Esophagus squamous epithelium (tissue), 5 donors: ENCODE measurements around the gene EIF1AD. TPM values are rescaled to one million over a fixed set of nuclear protein-coding genes. Genes with fewer than 3 reads are reported as not detected.

ENCODE experiments used
- DNase-seq: peaks from one replicate; lab custom pipeline; 2025; lab: John Stamatoyannopoulos, UW
- H3K27ac ChIP-seq, 4 donors: fragments of 200-600 bp; sonication (generic); one replicate each; pipeline ENCODE4 v1.5.1; 2016 to 2019; ENCODE audit warnings: mild to moderate bottlenecking in 1 of 4
- H3K27me3 ChIP-seq, 4 donors: fragments of 200-600 bp; sonication (generic); 1 replicate in 3 of 4; 2 replicates in 1 of 4; pipeline versions ENCODE4 v1.5.1 to v1.6.0; 2017 to 2021; ENCODE audit warnings: antibody characterized with exemption in 1 of 4
- H3K36me3 ChIP-seq, 3 donors: fragments of 200-600 bp; sonication (generic); one replicate each; pipeline ENCODE4 v1.5.1; 2016 to 2019
- H3K4me1 ChIP-seq, 3 donors: fragments of 200-600 bp; sonication (generic); one replicate each; pipeline ENCODE4 v1.5.1; 2017 to 2019
- H3K4me3 ChIP-seq, 4 donors: fragments of 200-600 bp; sonication (generic); 1 replicate in 3 of 4; 2 replicates in 1 of 4; pipeline ENCODE4 v1.5.1; 2016 to 2019; ENCODE audit warnings: mild to moderate bottlenecking in 2 of 4, moderate library complexity in 1 of 4
- H3K9me3 ChIP-seq, 3 donors: fragments of 200-600 bp; sonication (generic); one replicate each; pipeline ENCODE4 v1.5.1; 2016 to 2019
- POLR2A ChIP-seq, 4 donors: fragments of 450-650 bp; IDR thresholded peaks; one replicate each; pipeline ENCODE4 v1.6.1; 2017; ENCODE audit warnings: antibody characterized with exemption in 4 of 4, mild to moderate bottlenecking in 4 of 4, moderate library complexity in 3 of 4
- WGBS, 2 donors: methylation state at CpG; one replicate each; pipeline ENCODE4 v1.1.5; 2018; 5-methylcytosine and 5-hydroxymethylcytosine counted together
- intact Hi-C: fragments of 100-400 bp; cut with DNase I; formaldehyde crosslinking; loops from one replicate; pipeline ENCODE4 v1.15.0; 2022
- total RNA-seq, 4 donors: library from RNA; depleted of rRNA; stranded (reverse); fragments of >200 nt; gene quantifications; one replicate each; pipeline ENCODE4 v1.1.0, GENCODE V29; 2016
- TF ChIP-seq, protein P1 (sequence below), 6 experiments: fragments of 450-650 bp in 4 of 6; fragments of 200-600 bp in 2 of 6; sonication (generic) in 2 of 6; IDR thresholded peaks; one replicate each; pipeline ENCODE4 v1.5.1; 2016 to 2019; ENCODE audit warnings: antibody characterized with exemption in 6 of 6, mild to moderate bottlenecking in 4 of 6, moderate library complexity in 4 of 6
- donor health status: DM: yes; HTN: yes; CAD: no.

The EIF1AD gene
- total RNA-seq, 4 donors from 2014 or later: 24.7 to 43.2 (median 30.0) TPM

DNA sequence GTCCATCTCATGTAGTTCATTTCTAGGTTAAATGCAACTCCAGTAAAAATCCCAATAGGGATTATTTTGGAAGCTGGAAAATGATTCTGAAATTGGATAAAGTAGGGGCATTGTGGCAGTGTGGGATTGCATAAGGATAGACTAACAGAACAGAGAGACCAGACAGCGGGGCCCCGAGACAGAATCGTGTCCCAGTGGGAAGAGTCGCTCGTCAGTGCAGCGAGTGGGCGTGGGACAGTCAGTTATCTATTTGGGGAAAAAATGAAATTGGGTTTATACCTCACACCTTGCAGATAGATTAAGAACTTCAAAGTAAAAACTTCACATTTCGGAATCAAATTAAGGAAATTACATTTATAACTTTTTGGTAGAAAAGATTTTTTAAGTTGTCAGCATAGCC, 29.8 kb downstream of the EIF1AD start:
- intact Hi-C loops: no loop called here
- peaks cover 0 to 21% (median 0%) of the 10 kb centered on the region in 3 donors for H3K4me1 ChIP-seq
- no peak overlapping the region for H3K4me3 ChIP-seq
- no peak for TF ChIP-seq POLR2A (IDR thresholded peaks at IDR 0.05)
- TF ChIP-seq, protein P1, sequence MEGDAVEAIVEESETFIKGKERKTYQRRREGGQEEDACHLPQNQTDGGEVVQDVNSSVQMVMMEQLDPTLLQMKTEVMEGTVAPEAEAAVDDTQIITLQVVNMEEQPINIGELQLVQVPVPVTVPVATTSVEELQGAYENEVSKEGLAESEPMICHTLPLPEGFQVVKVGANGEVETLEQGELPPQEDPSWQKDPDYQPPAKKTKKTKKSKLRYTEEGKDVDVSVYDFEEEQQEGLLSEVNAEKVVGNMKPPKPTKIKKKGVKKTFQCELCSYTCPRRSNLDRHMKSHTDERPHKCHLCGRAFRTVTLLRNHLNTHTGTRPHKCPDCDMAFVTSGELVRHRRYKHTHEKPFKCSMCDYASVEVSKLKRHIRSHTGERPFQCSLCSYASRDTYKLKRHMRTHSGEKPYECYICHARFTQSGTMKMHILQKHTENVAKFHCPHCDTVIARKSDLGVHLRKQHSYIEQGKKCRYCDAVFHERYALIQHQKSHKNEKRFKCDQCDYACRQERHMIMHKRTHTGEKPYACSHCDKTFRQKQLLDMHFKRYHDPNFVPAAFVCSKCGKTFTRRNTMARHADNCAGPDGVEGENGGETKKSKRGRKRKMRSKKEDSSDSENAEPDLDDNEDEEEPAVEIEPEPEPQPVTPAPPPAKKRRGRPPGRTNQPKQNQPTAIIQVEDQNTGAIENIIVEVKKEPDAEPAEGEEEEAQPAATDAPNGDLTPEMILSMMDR (IDR thresholded peaks at IDR 0.05): no peak
- 90 to 97% methylated on average over 8 of the region's 8 CpGs for WGBS, 2 donors
- H3K9me3 ChIP-seq: no peaks in the 10 kb centered on the region
- DNase-seq: no peak
- peaks cover 19 to 74% (median 22%) of the 10 kb centered on the region in 3 donors for H3K36me3 ChIP-seq
- H3K27me3 ChIP-seq: no peaks in the 10 kb centered on the region
- H3K27ac ChIP-seq: no peak overlapping the region

- Histone ChIP-seq H3K9me3 (no peaks in the 10 kb centered on the region), H3K4me3 (no peak overlapping the region), H3K36me3 (peaks cover 38 to 88% (median 49%) of the 10 kb centered on the region in 3 donors), H3K27ac (no peak overlapping the region), H3K4me1 (peaks cover 1 to 28% (median 4%) of the 10 kb centered on the region in 3 donors), H3K27me3 (no peaks in the 10 kb centered on the region)
- no peak for DNase-seq
- intact Hi-C loops: no loop called here
- 74 to 79% methylated on average over 14 to 15 of the region's 15 CpGs for WGBS, 2 donors
- TF ChIP-seq, protein P1 (IDR thresholded peaks at IDR 0.05): no peak
- no peak for TF ChIP-seq POLR2A (IDR thresholded peaks at IDR 0.05)
Measured at GRCh38 chr11:65968600-65969482, 33.1 kb downstream of the EIF1AD start.

DNA sequence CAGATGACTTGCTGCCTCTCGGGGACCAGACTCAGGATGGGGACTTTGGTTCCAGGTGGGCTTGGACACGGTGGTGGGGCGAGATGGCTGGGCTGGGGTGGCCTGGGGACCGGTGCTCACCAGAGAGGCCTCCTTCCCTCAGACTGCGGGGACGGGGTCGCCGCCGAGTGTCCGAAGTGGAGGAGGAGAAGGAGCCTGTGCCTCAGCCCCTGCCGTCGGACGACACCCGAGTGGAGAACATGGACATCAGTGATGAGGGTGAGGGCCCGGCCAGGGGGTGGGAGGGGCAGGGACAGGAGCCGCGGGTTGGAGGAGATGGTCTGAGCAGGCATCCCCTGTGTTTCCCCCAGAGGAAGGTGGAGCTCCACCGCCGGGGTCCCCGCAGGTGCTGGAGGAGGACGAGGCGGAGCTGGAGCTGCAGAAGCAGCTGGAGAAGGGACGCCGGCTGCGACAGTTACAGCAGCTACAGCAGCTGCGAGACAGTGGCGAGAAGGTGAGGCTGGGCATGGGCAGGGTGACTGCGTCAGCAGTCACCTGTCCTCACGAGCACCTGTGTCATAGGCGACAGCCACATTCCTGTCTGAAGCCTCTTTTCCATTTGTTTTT, 34.5 kb downstream of the EIF1AD start:
- no peak overlapping the region for H3K4me3 ChIP-seq
- no peak overlapping the region for H3K27ac ChIP-seq
- H3K4me1 ChIP-seq: peaks cover 15 to 37% (median 18%) of the 10 kb centered on the region in 3 donors
- H3K36me3 ChIP-seq: peaks cover 38 to 78% (median 49%) of the 10 kb centered on the region in 3 donors
- no peak for DNase-seq
- TF ChIP-seq, protein P1 (IDR thresholded peaks at IDR 0.05): no peak
- TF ChIP-seq POLR2A (IDR thresholded peaks at IDR 0.05): no peak
- H3K27me3 ChIP-seq: no peaks in the 10 kb centered on the region
- WGBS, 2 donors: 90 to 95% methylated on average over 20 to 27 of the region's 30 CpGs
- intact Hi-C loops: no loop called here
- H3K9me3 ChIP-seq: no peaks in the 10 kb centered on the region

- Histone ChIP-seq H3K36me3 (peaks cover 38 to 69% (median 49%) of the 10 kb centered on the region in 3 donors), H3K9me3 (no peaks in the 10 kb centered on the region), H3K4me1 (peaks cover 17 to 42% (median 20%) of the 10 kb centered on the region in 3 donors), H3K27me3 (no peaks in the 10 kb centered on the region), H3K4me3 (no peak overlapping the region), H3K27ac (no peak overlapping the region)
- TF ChIP-seq, protein P1 (IDR thresholded peaks at IDR 0.05): no peak
- TF ChIP-seq POLR2A (IDR thresholded peaks at IDR 0.05): no peak
- intact Hi-C loops: no loop called here
- 85 to 98% methylated on average over 17 to 31 of the region's 36 CpGs for WGBS, 2 donors
- DNase-seq: no peak
Measured at GRCh38 chr11:65965986-65966762, 35.8 kb downstream of the EIF1AD start.
